Stimulated activated CD8-positive, alpha-beta memory T cell treated with anti-CD3 and anti-CD28 coated beads, Interleukin-7, amount 100 ng/mL, for 24 hours (primary cell): ENCODE measurements around the gene LRRC37A2.
"Not testable (repeated sequence)": the region's sequence is repeated elsewhere in the genome, so short reads cannot be mapped to it uniquely, and the experiment has no call there.

Experiments
- DNase-seq: peaks from one replicate; pipeline ENCODE4 v3.0.0-alpha.2; 2020; ENCODE audit warnings: low read depth

LRRC37A2 gene

GRCh38 chr17:46512168-46512567 is at the start of gene LRRC37A2:
TSS of gene LRRC37A2 (plus strand) at chr17:46512468. CDS start at chr17:46512713, 245 bp downstream.
- DNase-seq = not testable (repeated sequence)

GRCh38 chr17:46467618-46468017 is 44.6 kb upstream of the LRRC37A2 start:
- DNase-seq = not testable (repeated sequence)

GRCh38 chr17:46474489-46474888 is 37.8 kb upstream of the LRRC37A2 start:
- not testable (repeated sequence) for DNase-seq

- DNase-seq = not testable (repeated sequence)
Measured at GRCh38 chr17:46475583-46475982, 36.7 kb upstream of the LRRC37A2 start.

- DNase-seq = not testable (repeated sequence)
Measured at GRCh38 chr17:46478823-46479222, 33.4 kb upstream of the LRRC37A2 start.

GRCh38 chr17:46481310-46481709 is 31.0 kb upstream of the LRRC37A2 start:
- not testable (repeated sequence) for DNase-seq

- not testable (repeated sequence) for DNase-seq
Measured at GRCh38 chr17:46492021-46492420, 20.2 kb upstream of the LRRC37A2 start.

GRCh38 chr17:46499437-46500139 is 12.7 kb upstream of the LRRC37A2 start:
- DNase-seq = not testable (repeated sequence)

- DNase-seq = not testable (repeated sequence)
Measured at GRCh38 chr17:46505896-46506295, 6.4 kb upstream of the LRRC37A2 start.

- DNase-seq = not testable (repeated sequence)
Measured at GRCh38 chr17:46534716-46535115, 22.4 kb downstream of the LRRC37A2 start.

- not testable (repeated sequence) for DNase-seq
Measured at GRCh38 chr17:46548607-46549006, 36.3 kb downstream of the LRRC37A2 start.

GRCh38 chr17:46559155-46559554 is 46.9 kb downstream of the LRRC37A2 start:
- DNase-seq = not testable (repeated sequence)

- DNase-seq = not testable (repeated sequence)
Measured at GRCh38 chr17:46560048-46560447, 47.8 kb downstream of the LRRC37A2 start.

GRCh38 chr17:46566284-46566683 is 54.0 kb downstream of the LRRC37A2 start:
- not testable (repeated sequence) for DNase-seq

GRCh38 chr17:46566980-46567379 is 54.7 kb downstream of the LRRC37A2 start:
- DNase-seq = not testable (repeated sequence)

GRCh38 chr17:46571796-46572195 is 59.5 kb downstream of the LRRC37A2 start:
- not testable (repeated sequence) for DNase-seq

GRCh38 chr17:46579083-46580075 is 67.1 kb downstream of the LRRC37A2 start, which contains the start of gene ARL17A:
TSS of gene ARL17A (minus strand) at chr17:46579691. CDS start at chr17:46576322, 3,369 bp downstream.
- peak; percentile 39 for DNase-seq

- not testable (repeated sequence) for DNase-seq
Measured at GRCh38 chr17:46580082-46580481, 67.8 kb downstream of the LRRC37A2 start.

- DNase-seq = not testable (repeated sequence)
Measured at GRCh38 chr17:46585444-46585843, 73.2 kb downstream of the LRRC37A2 start.

- not testable (repeated sequence) for DNase-seq
Measured at GRCh38 chr17:46590157-46591146, 78.2 kb downstream of the LRRC37A2 start, which contains the start of gene NSF. TSS of gene NSF (plus strand) at chr17:46590669. CDS start at chr17:46590776, 107 bp downstream.

- not testable (repeated sequence) for DNase-seq
Measured at GRCh38 chr17:46591332-46591731, 79.1 kb downstream of the LRRC37A2 start.
